Effector memory CD4-positive, alpha-beta T cell (primary cell): ENCODE data around the gene ZNF625.

Experiments
- DNase-seq, 3 donors: peaks; one replicate each; pipeline ENCODE4 v3.0.0-alpha.2; 2020
- H3K27ac ChIP-seq: 2 replicates; pipeline ENCODE4 v1.7.0; 2013; ENCODE audit warnings: mild to moderate bottlenecking, low read length, moderate library complexity; ENCODE audit not compliant: insufficient read depth, poor library complexity, severe bottlenecking
- H3K27me3 ChIP-seq: replicated peaks from 2 replicates; pipeline ENCODE4 v1.7.0; 2013; ENCODE audit warnings: mild to moderate bottlenecking, low read length; ENCODE audit not compliant: insufficient read depth, control insufficient read depth, poor library complexity, severe bottlenecking
- H3K36me3 ChIP-seq: 2 replicates; pipeline ENCODE4 v1.7.0; 2013; ENCODE audit warnings: mild to moderate bottlenecking, low read length, moderate library complexity; ENCODE audit not compliant: control insufficient read depth, insufficient read depth
- H3K4me1 ChIP-seq: 2 replicates; pipeline ENCODE4 v1.7.0; 2013; ENCODE audit warnings: low read length, mild to moderate bottlenecking; ENCODE audit not compliant: control insufficient read depth, insufficient read depth, poor library complexity, severe bottlenecking
- H3K4me3 ChIP-seq: 2 replicates; pipeline ENCODE4 v1.7.0; 2013; ENCODE audit warnings: low read length, low read depth, mild to moderate bottlenecking; ENCODE audit not compliant: insufficient read depth, poor library complexity, severe bottlenecking
- H3K9me3 ChIP-seq: 2 replicates; pipeline ENCODE4 v1.7.0; 2013; ENCODE audit warnings: mild to moderate bottlenecking, low read length, moderate library complexity; ENCODE audit not compliant: control insufficient read depth

The ZNF625 gene

DNA sequence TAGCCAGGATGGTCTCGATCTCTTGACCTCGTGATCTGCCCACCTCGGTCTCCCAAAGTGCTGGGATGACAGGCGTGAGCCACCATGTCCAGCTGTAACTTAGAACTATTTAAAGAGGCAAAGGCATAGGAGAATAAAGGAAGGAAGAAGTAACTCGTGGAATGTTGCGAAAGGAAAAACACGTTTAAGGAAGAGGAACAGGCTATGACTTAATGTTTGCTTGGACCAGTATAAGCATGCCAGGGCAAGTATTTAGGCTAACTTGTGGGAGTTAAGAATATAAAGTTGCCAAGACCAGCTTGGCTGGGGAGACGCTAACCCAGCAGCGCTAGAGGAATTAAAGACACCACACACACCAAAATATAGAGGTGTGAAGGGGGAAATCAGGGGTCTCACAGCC lies 58.5 kb downstream of the ZNF625 start:
- no peaks in the 10 kb centered on the region for H3K4me1 ChIP-seq
- H3K9me3 ChIP-seq: no peaks in the 10 kb centered on the region
- H3K27ac ChIP-seq: no peak overlapping the region
- no peak for DNase-seq
- no peaks in the 10 kb centered on the region for H3K27me3 ChIP-seq
- H3K4me3 ChIP-seq: no peak overlapping the region
- no peaks in the 10 kb centered on the region for H3K36me3 ChIP-seq

DNA sequence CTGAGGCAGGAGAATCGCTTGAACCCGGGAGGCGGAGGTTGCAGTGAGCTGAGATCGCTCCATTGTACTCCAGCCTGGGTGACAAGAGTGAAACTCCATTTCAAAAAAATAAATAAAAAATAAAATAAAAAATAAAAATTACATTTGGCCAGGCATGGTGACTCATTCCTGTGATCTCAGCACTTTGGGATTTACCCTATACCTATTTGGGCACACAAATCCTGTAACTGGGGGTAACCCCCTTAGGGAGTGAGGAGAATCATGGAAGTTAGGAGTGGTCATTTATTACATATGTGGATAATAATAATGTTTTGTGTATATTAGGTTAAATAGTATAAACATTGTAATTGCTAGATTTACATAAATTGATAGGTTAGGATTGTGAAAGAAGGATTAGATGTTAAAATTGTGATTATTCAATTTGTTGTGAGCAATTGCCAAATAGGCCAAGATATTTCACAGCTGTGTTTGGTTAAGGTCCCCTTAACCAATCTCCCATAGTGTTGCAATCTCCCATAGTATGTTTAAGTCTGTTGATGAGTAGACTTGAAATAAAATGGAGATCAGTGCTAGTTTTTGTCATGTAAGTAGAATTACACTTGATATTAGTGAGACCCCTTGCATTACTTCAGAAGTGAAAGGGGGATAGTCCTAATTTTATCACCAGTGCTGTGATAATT lies 61.3 kb downstream of the ZNF625 start:
- Histone ChIP-seq H3K27ac (no peak overlapping the region), H3K27me3 (no peaks in the 10 kb centered on the region), H3K9me3 (no peaks in the 10 kb centered on the region), H3K4me1 (peaks cover 5% of the 10 kb centered on the region), H3K36me3 (no peaks in the 10 kb centered on the region), H3K4me3 (no peak overlapping the region)
- no peak for DNase-seq
